ENCODE measurements around the gene HS3ST6.

Gene HS3ST6

GRCh38 chr16:1946495-1947368 is 28.5 kb upstream of the HS3ST6 start:
- Histone ChIP-seq H4K8ac (ENCODE audit: low read length) (no peak overlapping the region), H3K9ac (ENCODE audit: low read length) (no peak overlapping the region), H2BK12ac (ENCODE audit: low read length in 2 of 2) (no peak overlapping the region), H3K4ac (ENCODE audit: low read depth in 1 of 2, low read length in 2 of 2) (no peak overlapping the region), H4K91ac (ENCODE audit: low read length) (no peak overlapping the region), H3K4me3 (ENCODE audit: insufficient read depth in 1 of 2, low read depth in 1 of 2, low read length in 2 of 2) (no peak overlapping the region), H3K18ac (ENCODE audit: low read depth in 1 of 2, low read length in 2 of 2) (no peak overlapping the region), H2BK120ac (ENCODE audit: low read depth, low read length) (no peak overlapping the region), H3K27me3 (ENCODE audit: control insufficient read depth in 1 of 2, insufficient read depth in 1 of 2, low read length in 2 of 2) (no peaks in the 10 kb centered on the region), H2BK5ac (ENCODE audit: low read depth, low read length, poor library complexity, severe bottlenecking) (no peak overlapping the region), H3K14ac (ENCODE audit: low read length in 2 of 2) (no peak overlapping the region), H3K9me3 (ENCODE audit: control insufficient read depth, low read length) (no peaks in the 10 kb centered on the region), H3K4me1 (ENCODE audit: control insufficient read depth, insufficient read depth, low read depth, low read length) (peaks cover 16% of the 10 kb centered on the region), H3K79me1 (replicated peaks; ENCODE audit: low read length, poor library complexity, severe bottlenecking) (peaks cover 5% of the 10 kb centered on the region), H2BK15ac (ENCODE audit: low read depth, poor library complexity, severe bottlenecking) (no peak overlapping the region), H2AFZ (ENCODE audit: low read depth, low read length) (no peak overlapping the region), H2AK5ac (ENCODE audit: low read length, severe bottlenecking) (no peak overlapping the region), H3K27ac (ENCODE audit: low read length, poor library complexity, severe bottlenecking) (no peak overlapping the region), H3K23ac (ENCODE audit: low read length in 2 of 2) (no peak overlapping the region), H3K36me3 (ENCODE audit: control insufficient read depth in 1 of 2, insufficient read depth in 2 of 2, low read depth in 1 of 2, low read length in 2 of 2) (no peaks in the 10 kb centered on the region), H3K4me2 (ENCODE audit: low read length, poor library complexity, severe bottlenecking) (no peak overlapping the region)
- 91% methylated on average over 38 of the region's 38 CpGs for WGBS
- DNase-seq, result no peak

- no peak overlapping the region for H3K4me3 ChIP-seq (ENCODE audit: insufficient read depth in 1 of 2, low read depth in 1 of 2, low read length in 2 of 2)
- no peak overlapping the region for H3K4me2 ChIP-seq (ENCODE audit: low read length, poor library complexity, severe bottlenecking)
- no peak overlapping the region for H4K8ac ChIP-seq (ENCODE audit: low read length)
- no peak overlapping the region for H2BK5ac ChIP-seq (ENCODE audit: low read depth, low read length, poor library complexity, severe bottlenecking)
- no peak for DNase-seq
- no peak overlapping the region for H2AK5ac ChIP-seq (ENCODE audit: low read length, severe bottlenecking)
- peaks cover 16% of the 10 kb centered on the region for H3K4me1 ChIP-seq (ENCODE audit: control insufficient read depth, insufficient read depth, low read depth, low read length)
- H3K14ac ChIP-seq (ENCODE audit: low read length in 2 of 2), result no peak overlapping the region
- no peak overlapping the region for H3K4ac ChIP-seq (ENCODE audit: low read depth in 1 of 2, low read length in 2 of 2)
- no peak overlapping the region for H2BK12ac ChIP-seq (ENCODE audit: low read length in 2 of 2)
- no peak overlapping the region for H3K23ac ChIP-seq (ENCODE audit: low read length in 2 of 2)
- H3K9me3 ChIP-seq (ENCODE audit: control insufficient read depth, low read length), result no peaks in the 10 kb centered on the region
- no peak overlapping the region for H2BK15ac ChIP-seq (ENCODE audit: low read depth, poor library complexity, severe bottlenecking)
- no peak overlapping the region for H3K27ac ChIP-seq (ENCODE audit: low read length, poor library complexity, severe bottlenecking)
- peak overlapping the region; percentile 58 for H4K91ac ChIP-seq (ENCODE audit: low read length)
- H3K36me3 ChIP-seq (ENCODE audit: control insufficient read depth in 1 of 2, insufficient read depth in 2 of 2, low read depth in 1 of 2, low read length in 2 of 2), result peaks cover 4 to 7% of the 10 kb centered on the region in 2 experiments
- H3K9ac ChIP-seq (ENCODE audit: low read length), result no peak overlapping the region
- H3K18ac ChIP-seq (ENCODE audit: low read depth in 1 of 2, low read length in 2 of 2), result no peak overlapping the region
- peaks cover 5% of the 10 kb centered on the region for H3K79me1 ChIP-seq (replicated peaks; ENCODE audit: low read length, poor library complexity, severe bottlenecking)
- no peak overlapping the region for H2AFZ ChIP-seq (ENCODE audit: low read depth, low read length)
- H2BK120ac ChIP-seq (ENCODE audit: low read depth, low read length), result no peak overlapping the region
- 94% methylated on average over 19 of the region's 19 CpGs for WGBS
- H3K27me3 ChIP-seq (ENCODE audit: control insufficient read depth in 1 of 2, insufficient read depth in 1 of 2, low read length in 2 of 2), result no peaks in the 10 kb centered on the region
Observed at GRCh38 chr16:1945559-1946391, 27.6 kb upstream of the HS3ST6 start.

GRCh38 chr16:1944612-1945199 is 26.5 kb upstream of the HS3ST6 start:
- WGBS, result 94% methylated on average over 15 of the region's 21 CpGs
- Histone ChIP-seq H4K8ac (ENCODE audit: low read length) (no peak overlapping the region), H3K18ac (ENCODE audit: low read depth in 1 of 2, low read length in 2 of 2) (no peak overlapping the region), H2BK120ac (ENCODE audit: low read depth, low read length) (no peak overlapping the region), H3K79me1 (replicated peaks; ENCODE audit: low read length, poor library complexity, severe bottlenecking) (peaks cover 9% of the 10 kb centered on the region), H2BK15ac (ENCODE audit: low read depth, poor library complexity, severe bottlenecking) (no peak overlapping the region), H3K14ac (ENCODE audit: low read length in 2 of 2) (no peak overlapping the region), H3K36me3 (ENCODE audit: control insufficient read depth in 1 of 2, insufficient read depth in 2 of 2, low read depth in 1 of 2, low read length in 2 of 2) (peaks cover 11 to 14% of the 10 kb centered on the region in 2 experiments), H3K9me3 (ENCODE audit: control insufficient read depth, low read length) (no peaks in the 10 kb centered on the region), H3K9ac (ENCODE audit: low read length) (no peak overlapping the region), H3K4me2 (ENCODE audit: low read length, poor library complexity, severe bottlenecking) (no peak overlapping the region), H4K91ac (ENCODE audit: low read length) (no peak overlapping the region), H3K27ac (ENCODE audit: low read length, poor library complexity, severe bottlenecking) (no peak overlapping the region), H2BK12ac (ENCODE audit: low read length in 2 of 2) (no peak overlapping the region), H2AFZ (ENCODE audit: low read depth, low read length) (no peak overlapping the region), H3K23ac (ENCODE audit: low read length in 2 of 2) (no peak overlapping the region), H3K4ac (ENCODE audit: low read depth in 1 of 2, low read length in 2 of 2) (no peak overlapping the region), H3K4me3 (ENCODE audit: insufficient read depth in 1 of 2, low read depth in 1 of 2, low read length in 2 of 2) (no peak overlapping the region), H2AK5ac (ENCODE audit: low read length, severe bottlenecking) (no peak overlapping the region), H3K27me3 (ENCODE audit: control insufficient read depth in 1 of 2, insufficient read depth in 1 of 2, low read length in 2 of 2) (no peaks in the 10 kb centered on the region), H3K4me1 (ENCODE audit: control insufficient read depth, insufficient read depth, low read depth, low read length) (peaks cover 14% of the 10 kb centered on the region), H2BK5ac (ENCODE audit: low read depth, low read length, poor library complexity, severe bottlenecking) (no peak overlapping the region)
- DNase-seq, result no peak
